HG03045 (cell line): Measurements from ENCODE around the gene DIPK1B.

Source experiments
- ATAC-seq: cut with Tn5 transposase; IDR thresholded peaks from one replicate; pipeline ENCODE4 v1.9.1; 2021; ENCODE audit warnings: mild to moderate bottlenecking, moderate library complexity; ENCODE audit not compliant: unreplicated experiment

Gene DIPK1B

GRCh38 chr9:136673088-136673974 is 39.0 kb upstream of the DIPK1B start:
- ATAC-seq, result no peak

- no peak for ATAC-seq
These were observed 38.2 kb upstream of the DIPK1B start for GRCh38 chr9:136673975-136674785.

- no peak for ATAC-seq
These were observed 37.5 kb upstream of the DIPK1B start for GRCh38 chr9:136674786-136675349.

- no peak for ATAC-seq
These were observed 36.7 kb upstream of the DIPK1B start for GRCh38 chr9:136675477-136676296.

GRCh38 chr9:136676297-136676794 is 36.0 kb upstream of the DIPK1B start:
- ATAC-seq, result no peak

- ATAC-seq, result no peak
These were observed 35.3 kb upstream of the DIPK1B start for GRCh38 chr9:136676920-136677686.

- no peak for ATAC-seq
These were observed 34.3 kb upstream of the DIPK1B start for GRCh38 chr9:136678034-136678433.

- ATAC-seq, result no peak
These were observed 33.7 kb upstream of the DIPK1B start for GRCh38 chr9:136678624-136679023.

GRCh38 chr9:136679431-136679941 is 32.9 kb upstream of the DIPK1B start:
- ATAC-seq, result no peak

- no peak for ATAC-seq
These were observed 31.3 kb upstream of the DIPK1B start for GRCh38 chr9:136681029-136681428.

GRCh38 chr9:136681945-136682699 is 30.2 kb upstream of the DIPK1B start:
- no peak for ATAC-seq

GRCh38 chr9:136682710-136683109 is 29.7 kb upstream of the DIPK1B start:
- no peak for ATAC-seq

GRCh38 chr9:136683173-136683745 is 29.1 kb upstream of the DIPK1B start:
- ATAC-seq, result no peak

GRCh38 chr9:136683755-136684154 is 28.6 kb upstream of the DIPK1B start:
- ATAC-seq, result no peak

- no peak for ATAC-seq
These were observed 28.0 kb upstream of the DIPK1B start for GRCh38 chr9:136684339-136684738.

GRCh38 chr9:136684799-136685198 is 27.6 kb upstream of the DIPK1B start:
- ATAC-seq, result no peak

- no peak for ATAC-seq
These were observed 27.2 kb upstream of the DIPK1B start for GRCh38 chr9:136685216-136685615.

GRCh38 chr9:136685790-136686533 is 26.4 kb upstream of the DIPK1B start:
- ATAC-seq, result no peak
